GM21786 (cell line): Measurements from ENCODE around the gene SRPX2.
"Not testable (repeated sequence)": the region's sequence is repeated elsewhere in the genome, so short reads cannot be mapped to it uniquely, and the experiment has no call there.

Experiments used
- ATAC-seq: cut with Tn5 transposase; IDR thresholded peaks from one replicate; pipeline ENCODE4 v1.9.1; 2021; ENCODE audit not compliant: unreplicated experiment

Gene SRPX2

DNA sequence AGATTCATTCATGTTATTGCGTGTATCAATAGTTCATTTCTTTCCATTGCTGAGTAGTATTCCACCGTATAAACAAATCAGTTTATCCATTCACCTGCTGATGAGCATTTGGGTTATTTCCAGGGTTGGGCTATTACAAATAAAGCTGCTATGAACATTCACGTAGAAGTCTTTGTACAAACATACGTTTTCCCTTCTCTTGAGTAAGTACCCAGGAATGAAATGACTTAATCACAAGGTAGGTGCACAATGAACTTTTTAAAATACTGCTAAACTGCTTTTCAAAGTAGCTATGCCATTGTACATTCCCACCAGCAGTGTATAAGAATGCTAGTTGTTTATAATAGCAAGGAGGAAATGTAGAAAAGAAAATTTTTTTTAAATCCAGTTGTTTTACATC is 52.0 kb downstream of the SRPX2 start:
- ATAC-seq, result no peak

DNA sequence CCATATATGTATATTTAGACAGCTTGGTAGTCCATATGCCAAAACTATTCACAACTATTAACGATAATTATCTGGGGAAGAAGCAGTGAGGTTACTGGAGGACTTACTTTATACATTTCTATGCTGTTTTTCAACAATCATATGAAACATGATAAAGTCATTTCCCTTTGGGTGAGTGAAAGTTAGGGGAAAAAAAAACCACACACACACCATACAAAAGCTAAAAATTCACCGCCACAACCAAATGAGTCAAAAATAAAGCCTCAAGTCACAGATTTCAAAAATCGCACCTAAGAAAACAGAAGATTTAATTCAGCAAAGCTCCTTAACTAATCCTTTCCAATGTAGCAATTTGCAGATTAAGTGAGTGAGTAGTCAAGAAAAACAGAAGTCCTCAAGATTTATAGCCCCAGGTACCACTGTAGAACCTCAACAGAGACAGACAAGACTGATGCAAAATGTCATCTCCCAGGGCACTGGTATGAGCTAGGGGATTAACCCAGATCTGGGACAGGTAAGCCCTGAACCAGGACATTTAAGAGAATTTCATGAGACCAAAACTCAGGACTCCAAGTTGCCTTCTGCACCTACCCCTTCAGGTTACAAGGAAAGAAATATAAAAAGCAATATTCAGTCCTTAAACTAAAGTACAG is 52.8 kb downstream of the SRPX2 start:
- ATAC-seq, result no peak

GRCh38 chrX:100698551-100698950 is 54.6 kb downstream of the SRPX2 start:
- no peak for ATAC-seq

- ATAC-seq, result no peak
Measured at GRCh38 chrX:100700809-100701208, 56.8 kb downstream of the SRPX2 start.

DNA sequence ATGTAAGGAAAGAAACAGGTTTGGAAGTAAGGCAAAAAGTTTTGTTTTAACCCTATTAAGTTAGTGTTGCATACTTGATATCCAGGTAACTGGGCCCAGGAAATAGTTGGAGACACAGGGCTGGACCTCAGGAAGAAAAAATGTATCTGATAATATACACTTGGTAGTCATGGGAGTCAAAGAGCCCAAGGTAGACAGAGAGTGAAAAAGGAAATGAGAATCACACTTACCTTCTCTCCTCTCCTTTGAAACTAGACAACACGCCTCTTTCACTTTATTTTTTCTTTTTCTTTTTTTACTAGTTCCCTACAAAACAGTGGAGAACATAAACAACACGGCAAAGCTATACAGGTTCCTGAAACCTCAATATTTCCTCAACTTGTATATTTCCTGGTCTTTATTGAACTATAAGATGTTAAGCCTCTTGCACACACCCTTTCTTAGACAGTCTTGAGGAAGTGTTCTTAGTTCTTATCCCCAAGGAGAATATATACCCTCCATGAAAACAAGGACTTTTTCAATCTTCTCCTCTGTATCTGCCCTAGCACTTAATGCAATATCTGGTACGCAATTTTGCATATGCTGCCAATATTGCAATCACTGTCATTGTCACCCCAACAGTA is 60.7 kb downstream of the SRPX2 start:
- no peak for ATAC-seq

- no peak for ATAC-seq
Measured at GRCh38 chrX:100710816-100711215, 66.8 kb downstream of the SRPX2 start.

DNA sequence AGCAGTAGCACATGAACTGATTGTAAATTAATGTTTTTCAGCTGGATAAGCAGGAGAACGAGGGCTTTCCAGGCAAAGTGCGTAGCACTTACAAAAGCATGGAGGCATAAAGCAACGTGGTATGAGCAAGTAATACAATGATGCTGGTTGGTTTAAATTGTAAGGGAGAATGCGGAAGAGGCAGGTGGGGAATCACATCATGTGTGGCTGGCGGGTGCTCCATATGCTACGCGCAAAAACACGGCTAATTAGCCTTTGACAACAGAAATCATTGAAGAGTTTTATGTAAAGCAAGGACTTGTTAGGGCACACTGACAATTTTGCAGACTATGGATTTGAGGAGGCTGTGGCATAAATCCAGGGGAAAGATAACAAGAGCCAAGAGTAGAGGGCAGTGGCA is 73.4 kb downstream of the SRPX2 start:
- no peak for ATAC-seq

DNA sequence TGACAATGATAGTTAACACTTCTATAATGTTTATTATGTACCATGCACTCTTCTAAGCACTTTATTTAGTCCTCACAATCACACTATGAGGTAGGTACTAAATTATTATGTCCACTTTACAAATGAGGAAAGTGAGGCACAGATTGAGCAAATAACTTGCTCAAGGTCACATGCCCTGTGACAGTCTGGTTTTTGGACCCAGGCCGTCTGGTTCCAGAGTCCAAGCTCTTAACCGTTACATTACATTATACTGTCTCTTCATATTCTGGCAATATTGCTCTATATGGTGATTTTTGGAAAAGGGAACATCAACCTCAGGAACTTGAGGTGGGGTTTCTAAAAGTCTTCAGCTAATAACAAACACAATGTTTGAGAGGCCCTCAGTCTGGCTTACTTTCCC is 75.1 kb downstream of the SRPX2 start:
- no peak for ATAC-seq

- no peak for ATAC-seq
Measured at GRCh38 chrX:100720301-100720700, 76.3 kb downstream of the SRPX2 start.

GRCh38 chrX:100721328-100721727 is 77.3 kb downstream of the SRPX2 start:
- no peak for ATAC-seq

DNA sequence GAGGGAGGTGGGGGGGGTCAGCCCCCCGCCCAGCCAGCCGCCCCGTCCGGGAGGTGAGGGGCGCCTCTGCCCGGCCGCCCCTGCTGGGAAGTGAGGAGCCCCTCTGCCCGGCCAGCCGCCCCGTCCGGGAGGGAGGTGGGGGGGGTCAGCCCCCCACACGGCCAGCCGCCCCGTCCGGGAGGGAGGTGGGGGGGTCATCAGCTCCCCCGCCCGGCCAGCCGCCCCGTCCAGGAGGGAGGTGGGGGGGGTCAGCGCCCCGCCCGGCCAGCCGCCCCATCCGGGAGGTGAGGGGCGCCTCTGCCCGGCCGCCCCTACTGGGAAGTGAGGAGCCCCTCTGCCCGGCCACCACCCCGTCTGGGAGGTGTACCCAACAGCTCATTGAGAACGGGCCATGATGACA is 80.0 kb downstream of the SRPX2 start:
- not testable (repeated sequence) for ATAC-seq
